NCI-H526 (cell line): Measurements from ENCODE around the gene KANSL1L.
"Not testable (repeated sequence)": the region's sequence is repeated elsewhere in the genome, so short reads cannot be mapped to it uniquely, and the experiment has no call there.

Experiments
- DNase-seq, 2 experiments: peaks; one replicate each; lab custom pipeline; 2025; lab: John Stamatoyannopoulos, UW

Gene KANSL1L, protein sequence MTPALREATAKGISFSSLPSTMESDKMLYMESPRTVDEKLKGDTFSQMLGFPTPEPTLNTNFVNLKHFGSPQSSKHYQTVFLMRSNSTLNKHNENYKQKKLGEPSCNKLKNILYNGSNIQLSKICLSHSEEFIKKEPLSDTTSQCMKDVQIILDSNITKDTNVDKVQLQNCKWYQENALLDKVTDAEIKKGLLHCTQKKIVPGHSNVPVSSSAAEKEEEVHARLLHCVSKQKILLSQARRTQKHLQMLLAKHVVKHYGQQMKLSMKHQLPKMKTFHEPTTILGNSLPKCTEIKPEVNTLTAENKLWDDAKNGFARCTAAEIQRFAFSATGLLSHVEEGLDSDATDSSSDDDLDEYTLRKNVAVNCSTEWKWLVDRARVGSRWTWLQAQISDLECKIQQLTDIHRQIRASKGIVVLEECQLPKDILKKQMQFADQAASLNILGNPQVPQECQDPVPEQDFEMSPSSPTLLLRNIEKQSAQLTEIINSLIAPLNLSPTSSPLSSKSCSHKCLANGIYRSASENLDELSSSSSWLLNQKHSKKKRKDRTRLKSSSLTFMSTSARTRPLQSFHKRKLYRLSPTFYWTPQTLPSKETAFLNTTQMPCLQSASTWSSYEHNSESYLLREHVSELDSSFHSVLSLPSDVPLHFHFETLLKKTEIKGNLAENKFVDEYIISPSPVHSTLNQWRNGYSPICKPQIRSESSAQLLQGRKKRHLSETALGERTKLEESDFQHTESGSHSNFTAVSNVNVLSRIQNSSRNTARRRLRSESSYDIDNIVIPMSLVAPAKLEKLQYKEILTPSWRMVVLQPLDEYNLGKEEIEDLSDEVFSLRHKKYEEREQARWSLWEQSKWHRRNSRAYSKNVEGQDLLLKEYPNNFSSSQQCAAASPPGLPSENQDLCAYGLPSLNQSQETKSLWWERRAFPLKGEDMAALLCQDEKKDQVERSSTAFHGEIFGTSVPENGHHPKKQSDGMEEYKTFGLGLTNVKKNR

DNA sequence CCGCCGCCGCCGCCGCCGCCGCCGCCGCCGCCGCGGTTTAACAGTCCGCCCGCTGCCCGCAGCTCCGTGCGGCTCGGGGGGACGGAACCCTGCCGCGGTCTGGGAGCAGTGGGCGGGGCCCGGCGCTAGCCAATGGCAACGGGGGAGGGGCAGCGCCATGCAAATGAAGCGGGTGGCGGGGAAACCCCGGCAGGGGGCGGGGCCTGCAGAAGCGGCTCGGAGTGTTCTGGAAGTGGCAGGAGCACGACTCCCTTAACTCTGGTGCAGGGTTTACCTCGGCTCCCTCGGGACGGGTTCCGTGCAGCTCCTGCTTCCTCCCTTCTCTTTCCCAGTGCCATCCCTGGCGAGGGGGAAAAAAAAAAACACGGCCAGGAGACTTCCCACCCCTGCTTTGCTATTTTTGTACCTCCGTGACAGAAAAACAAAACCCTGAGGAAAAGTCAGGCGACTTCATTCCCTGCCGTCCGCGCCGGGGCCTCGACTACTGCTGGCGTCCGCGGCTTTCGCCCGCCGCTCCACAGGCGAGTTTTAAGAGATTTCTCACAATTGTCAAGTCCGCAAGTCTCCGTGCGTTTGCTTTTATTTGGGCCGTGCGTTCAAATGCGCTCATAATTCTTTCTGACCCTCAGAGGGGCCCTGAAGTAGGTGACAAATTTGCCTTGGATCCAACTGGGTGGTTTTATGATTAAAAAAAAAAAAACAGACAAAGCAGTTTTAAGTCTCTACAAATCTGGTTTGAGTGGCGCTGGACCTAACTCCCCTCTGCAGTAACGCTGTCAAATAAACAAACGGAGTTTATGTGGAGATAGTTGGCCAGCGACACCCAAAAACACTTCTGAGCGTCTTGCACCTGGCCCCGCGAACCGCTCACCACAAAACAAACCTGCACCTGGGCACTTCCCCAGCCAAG is at the start of gene KANSL1L:
TSS of gene KANSL1L (minus strand) at position 101 of the 910 bp plus-strand sequence. CDS start 16,827 bp downstream, outside the sequence.
- peak; percentile 87 to 97 for DNase-seq

DNA sequence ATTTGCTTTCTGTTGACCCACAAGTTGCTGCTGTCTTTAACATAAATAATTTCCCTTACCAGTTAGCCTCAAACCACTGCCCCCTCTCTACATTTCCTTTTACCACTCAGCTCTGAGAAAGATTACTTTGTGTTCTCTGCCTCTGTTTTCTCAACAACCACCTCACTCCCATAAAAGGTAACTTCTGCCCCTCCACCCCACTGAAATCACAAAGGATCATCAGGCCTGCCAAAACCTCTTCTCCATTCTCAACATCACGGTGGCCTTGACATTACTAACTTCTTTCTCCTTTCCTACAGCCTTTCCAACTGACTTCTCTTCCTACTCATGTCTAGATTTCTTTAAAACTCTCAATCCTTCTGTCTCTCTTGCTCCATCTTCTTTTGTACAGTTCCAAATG is 43.9 kb upstream of the KANSL1L start:
- no peak for DNase-seq

DNA sequence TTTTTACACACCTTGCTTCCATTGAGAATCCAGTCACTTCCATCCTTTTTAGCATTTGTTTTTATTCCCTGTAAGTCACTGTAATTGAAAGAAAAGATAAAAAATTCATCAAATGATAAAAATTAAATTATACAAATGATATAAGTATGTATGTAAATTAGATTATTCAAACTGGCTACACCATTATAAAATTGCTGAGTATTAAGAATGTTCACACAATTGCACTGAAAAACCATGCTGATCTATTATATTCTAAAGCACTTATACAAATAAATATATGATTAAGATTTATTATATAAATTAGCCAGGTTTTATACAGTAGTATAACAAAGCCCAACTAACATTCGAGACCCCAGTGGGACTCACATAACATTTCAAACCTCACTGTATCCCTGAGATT is 39.0 kb upstream of the KANSL1L start:
- no peak for DNase-seq

DNA sequence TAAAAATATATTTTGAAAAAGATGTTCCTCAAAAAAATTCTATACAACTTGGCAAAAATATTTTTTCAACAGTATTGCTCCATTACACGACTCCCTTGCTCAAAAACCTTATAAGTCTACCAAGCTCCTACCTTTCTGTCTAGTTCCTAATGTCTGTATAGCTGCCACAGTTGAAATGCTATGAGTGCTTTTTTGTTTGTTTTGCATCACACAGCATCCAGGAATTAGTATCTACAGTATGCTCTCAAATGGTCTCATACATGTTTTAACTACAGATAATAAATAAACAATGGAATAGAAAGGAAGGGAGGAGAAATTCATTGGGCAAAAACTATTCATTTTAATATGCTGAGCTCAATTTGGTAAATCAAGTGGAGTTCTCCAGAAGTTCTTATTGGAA is 36.7 kb upstream of the KANSL1L start:
- DNase-seq = no peak

DNA sequence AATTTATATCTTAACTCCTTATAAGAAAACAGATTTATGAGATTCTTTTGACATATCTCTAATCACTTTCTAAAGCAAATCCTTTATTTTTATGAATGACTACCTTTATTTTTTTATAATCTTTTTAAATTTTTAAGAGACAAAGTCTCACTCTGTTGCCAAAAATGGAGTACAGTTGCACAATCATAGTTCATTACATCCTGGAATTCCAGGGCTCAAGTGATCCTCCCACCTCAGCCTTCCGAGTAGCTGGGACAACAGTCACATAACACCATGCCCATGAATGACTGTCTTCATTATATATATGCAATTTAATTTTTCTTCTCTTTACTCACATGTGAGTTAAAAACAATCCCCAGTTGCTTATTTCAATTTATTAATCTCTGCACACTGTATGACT is 32.3 kb upstream of the KANSL1L start:
- DNase-seq = no peak

DNA sequence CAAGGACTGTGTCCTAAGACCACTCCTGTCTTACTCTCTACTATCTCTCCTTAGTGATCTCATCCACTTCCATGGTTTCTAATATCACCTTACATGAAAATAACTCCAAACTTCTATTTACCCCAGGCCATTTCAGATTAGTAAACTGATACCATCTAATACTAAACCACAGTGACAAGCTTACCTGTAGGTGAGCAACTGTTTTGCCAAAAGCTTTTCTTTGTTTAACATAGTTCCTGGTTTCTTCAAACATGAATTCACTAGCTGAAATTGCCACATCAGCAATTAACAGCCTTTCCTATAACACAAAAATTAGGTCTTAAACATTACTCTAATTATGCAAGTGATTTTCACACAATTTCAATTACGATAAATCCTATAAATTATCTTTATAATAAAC is 31.9 kb upstream of the KANSL1L start:
- DNase-seq = no peak

DNA sequence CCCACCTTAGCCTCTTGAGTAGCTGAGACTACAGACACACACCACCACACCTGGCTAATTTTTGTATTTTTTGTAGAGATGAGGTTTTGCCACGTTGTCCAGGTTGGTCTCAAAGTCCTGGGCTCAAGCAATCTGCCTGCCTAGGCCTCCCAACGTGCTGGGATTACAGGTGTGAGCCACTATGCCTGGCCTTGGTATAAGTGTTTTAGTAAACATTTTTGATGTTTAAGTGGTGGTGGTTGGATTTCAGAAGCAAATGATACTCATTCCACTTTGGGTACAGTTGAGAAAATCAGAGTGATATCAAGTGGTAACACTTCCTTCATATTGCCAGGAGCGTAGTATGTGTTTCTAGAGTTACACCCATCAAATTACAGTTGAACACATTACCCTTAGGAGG is 28.6 kb upstream of the KANSL1L start:
- DNase-seq = no peak

DNA sequence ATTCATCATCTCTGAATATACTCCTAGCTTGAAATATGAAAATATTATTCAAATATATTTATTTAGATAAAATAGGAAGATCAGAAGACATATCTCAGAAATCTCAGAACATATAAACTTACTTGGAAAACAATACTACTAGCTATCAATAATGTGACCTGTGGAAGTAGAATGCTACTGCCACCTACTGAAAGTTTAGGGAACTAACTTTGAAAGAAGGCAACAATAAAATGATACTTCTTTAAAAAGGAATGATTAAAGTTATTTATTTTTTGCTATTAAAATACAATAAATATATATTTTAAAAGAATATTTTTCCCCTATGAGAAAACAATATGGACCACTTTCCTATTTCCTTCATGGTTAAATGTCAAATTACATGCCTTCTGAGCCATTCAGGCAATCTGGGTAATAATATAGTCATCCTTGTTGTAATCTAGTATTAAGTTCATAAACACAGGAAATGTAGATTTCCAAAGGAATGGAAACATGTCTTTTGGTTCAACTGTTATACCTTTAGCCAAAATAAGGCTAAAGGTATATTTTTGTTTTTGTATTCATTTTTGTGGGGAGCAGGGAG is 28.1 kb upstream of the KANSL1L start:
- DNase-seq = peak in 1 of 2 experiments; percentile 51

DNA sequence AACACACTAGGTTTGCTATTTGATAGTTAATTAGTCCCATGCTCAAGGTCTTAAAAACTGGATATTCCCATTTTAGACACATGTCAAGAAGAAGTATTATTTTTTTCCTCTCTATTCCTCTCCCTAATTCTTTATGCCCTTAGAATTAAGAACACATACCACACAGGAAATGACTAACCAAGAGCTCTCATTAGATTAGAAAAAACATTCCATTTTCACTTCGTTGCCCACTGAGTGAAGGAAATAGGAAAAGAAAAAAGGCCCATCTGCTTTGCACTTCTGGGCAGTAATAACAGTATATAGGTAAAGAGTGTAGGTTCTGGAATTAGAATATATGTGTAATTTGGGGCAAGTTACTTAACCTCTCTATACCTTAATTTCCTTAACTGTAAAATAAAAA is 27.1 kb upstream of the KANSL1L start:
- DNase-seq = no peak

DNA sequence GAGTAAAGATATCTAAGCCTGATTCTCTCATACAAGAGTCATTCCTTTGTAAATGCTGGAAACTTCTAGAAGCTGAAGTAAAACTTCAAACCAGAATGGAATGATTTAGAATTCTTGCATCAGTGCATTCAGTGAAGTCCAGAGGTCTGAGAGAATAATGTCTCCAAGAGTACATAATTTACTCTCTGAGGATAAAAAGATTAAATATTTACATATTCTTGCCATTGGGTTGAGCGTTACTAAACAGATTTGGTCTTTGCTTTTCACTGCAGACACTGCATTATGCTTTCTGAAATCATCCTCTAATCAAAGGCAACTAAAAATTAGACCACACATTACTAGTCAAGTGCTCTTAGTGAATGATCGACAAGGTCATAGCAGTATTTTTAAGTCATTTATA is 26.5 kb upstream of the KANSL1L start:
- DNase-seq = no peak

DNA sequence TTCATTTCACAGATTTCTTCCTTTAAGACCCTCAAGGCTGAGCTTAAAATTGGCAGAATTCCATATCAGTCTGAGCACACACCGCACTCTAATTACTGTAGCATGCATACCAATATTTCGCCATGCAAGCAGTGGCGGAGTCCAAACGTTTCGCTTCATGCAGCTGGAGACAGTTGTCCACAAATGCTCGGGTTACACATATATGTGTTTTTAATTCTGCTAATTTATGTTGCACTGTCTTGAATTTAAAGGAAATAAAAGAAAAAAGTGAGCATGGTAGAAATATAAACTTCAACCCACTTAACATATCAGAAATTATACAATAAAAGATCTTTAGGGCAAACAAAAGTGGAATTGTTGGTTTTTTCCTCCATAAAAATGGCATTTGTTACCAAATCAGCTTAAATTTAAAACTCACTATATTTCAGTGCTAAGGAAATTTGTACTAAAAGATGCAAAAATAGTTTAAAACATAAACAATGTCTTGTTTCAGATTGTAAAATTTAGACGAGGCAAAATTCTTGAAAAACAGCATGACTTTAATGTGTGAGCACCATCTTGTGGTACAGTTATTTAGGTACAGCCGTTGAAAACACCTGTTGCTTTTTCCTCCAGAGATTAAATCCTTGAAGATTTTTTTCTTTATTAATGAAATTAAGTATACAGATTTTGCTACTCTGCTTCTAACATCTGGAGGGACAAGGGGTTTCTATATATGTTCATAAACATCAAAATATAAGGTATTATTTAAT is 24.1 kb upstream of the KANSL1L start:
- DNase-seq = peak; percentile 18 to 71

DNA sequence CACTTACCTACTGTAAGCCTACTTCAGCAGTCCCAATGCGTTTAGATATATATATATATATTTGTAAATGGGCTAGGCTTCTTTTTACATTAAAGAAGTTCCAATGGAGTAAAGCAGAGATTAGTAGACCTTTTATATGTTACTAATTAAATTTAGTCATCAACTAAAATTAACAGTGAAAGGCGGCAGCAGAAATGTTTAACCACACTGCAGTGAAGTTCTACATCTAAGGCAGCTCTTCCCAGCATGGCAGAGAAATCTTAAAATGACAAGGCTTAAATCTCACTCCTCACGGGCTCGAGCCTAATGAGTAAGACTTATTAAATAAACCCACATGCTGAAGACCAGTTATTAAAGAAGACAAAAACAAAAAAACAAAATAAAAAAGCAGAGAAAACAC is 19.1 kb upstream of the KANSL1L start:
- DNase-seq = no peak

DNA sequence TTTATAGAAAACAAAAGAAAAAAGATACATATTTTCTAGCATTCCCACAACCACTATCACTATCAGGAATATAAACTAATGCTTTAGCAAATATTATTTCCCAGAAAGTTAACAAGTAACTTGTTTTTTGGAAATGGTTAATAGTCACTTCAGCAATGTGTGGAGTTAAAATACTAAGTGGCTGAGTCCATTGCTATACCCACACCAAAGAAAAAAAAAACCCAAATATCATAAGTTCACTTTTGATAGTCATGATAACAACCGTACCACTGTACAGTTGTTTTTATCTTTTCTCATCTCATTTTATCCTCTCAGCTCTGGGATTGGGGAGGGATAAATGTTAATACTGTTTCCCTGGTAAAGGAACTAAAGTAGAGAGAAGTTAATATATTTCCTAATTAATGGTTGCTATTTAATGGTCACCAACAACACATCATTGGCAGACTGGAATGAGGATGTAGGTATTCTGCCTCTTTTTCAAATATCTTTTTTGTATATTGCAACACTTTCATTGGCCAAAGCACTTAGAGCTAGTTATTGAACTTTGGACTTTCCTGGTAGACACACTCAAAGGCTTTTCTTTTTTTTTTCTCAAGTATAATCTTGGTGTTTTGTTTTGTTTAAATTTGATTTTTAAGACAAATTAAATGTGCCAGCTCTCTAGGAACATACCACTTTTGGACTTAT is 18.4 kb upstream of the KANSL1L start:
- DNase-seq = no peak

DNA sequence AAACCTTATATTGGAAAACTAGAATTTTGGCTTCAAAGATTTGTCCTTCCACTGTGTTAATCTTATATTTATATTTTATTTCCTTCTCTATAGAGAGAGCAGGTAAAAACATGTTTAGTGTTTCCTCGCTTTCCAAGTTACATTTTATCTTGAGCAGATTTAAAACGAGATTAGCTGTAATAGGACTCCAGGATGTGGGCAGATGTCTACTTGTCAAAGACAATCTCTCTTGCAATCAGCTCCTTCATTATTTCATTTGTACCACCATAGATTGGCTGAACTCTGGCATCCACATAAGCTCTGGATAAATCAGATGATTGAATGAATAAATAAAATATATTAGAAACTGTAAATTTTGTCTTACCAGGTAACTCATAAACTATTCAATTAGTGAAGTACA is 17.5 kb upstream of the KANSL1L start:
- DNase-seq = no peak

DNA sequence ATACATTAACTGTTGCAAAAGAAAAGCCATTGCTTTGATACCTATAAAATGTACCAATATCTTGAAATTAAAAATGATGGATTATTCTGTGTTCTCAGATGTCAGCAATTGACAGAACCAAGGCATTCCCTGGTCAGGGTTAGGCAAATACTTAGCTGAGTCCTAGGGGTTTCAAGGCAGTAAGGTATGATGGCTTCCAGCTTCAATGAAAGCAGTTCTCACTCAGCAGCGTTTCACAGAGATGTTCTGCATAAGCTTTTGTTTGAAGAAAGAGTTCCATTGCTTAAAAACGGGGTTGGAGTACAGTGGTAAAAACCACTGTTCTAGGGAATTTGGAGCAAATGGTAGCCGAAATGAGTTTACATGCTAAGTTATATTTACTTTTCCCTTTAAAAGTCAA is 17.0 kb upstream of the KANSL1L start:
- no peak for DNase-seq

DNA sequence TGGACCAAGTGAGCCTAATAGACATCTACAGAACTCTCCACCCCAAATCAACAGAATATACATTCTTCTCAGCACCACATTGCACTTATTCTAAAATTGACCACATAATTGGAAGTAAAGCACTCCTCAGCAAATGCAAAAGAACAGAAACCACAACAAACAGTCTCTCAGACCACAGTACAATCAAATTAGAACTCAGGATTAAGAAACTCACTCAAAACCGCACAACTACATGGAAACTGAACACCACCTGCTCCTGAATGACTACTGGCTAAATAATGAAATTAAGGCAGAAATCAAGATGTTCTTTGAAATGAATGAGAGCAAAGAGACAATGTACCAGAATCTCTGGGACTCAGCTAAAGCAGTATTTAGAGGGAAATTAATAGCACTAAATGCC is 12.7 kb upstream of the KANSL1L start:
- not testable (repeated sequence) for DNase-seq

DNA sequence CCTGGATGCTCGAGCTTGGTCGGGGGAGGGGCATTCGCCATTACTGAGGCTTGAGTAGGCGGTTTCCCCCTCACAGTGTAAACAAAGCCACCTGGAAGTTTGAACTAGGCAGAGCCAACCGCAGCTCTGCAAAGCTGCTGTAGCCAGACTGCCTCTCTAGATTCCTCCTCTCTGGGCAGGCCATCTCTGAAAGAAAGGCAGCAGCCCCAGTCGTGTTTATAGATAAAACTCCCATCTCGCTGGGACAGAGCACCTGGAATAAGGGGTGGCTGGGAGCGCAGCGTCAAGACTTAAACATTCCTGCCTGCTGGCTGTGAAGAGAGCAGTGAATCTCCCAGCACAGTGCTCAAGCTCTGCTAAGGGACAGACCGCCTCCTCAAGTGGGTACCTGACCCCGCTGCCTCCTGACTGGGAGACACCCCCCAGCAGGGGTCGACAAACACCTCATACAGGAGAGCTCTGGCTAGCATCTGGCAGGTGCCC is 10.4 kb upstream of the KANSL1L start:
- peak; percentile 42 to 72 for DNase-seq

DNA sequence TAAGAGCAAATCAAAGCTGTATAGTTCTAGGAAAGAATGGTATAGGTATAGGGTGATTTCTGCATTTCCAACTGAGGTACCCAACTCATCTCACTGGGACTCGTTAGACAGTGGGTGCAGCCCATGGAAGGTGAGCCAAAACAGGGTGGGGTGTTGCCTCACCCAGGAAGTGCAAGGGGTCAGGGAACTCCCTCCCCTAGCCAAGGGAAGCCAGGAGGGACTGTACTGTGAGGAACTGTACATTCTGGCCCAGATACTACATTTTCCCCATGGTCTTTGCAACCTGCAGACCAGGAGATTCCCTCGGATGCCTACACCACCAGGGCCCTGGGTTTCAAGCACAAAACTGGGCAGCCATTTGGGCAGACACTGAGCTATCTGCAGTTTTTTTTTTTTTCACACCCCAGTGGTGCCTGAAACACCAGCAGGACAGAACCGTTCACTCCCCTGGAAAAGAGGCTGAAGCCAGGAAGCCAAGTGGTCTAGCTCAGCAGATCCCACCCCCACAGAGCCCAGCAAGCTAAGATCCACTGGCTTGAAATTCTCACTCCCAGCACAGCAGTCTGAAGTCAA is 9.9 kb upstream of the KANSL1L start:
- DNase-seq = not testable (repeated sequence)

DNA sequence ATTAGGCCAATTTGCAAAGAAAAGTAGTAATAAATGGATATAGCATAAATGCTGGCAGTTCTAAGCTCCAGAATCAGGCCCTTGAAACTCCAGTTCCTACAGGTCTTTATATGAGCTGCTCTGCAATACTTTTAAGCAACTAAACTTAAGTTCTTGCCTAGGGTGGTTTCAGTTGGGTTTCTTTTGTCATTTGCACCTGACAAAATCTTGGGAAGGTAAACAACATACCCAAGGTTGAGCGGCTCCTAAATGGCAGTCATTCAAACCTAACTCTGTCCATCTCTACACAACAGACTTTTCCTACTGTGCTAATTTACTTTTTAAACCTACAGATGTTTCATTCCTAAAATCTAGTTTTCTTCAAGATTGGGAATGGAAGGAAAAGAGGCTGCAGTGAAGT is 9.3 kb upstream of the KANSL1L start:
- DNase-seq = no peak
